Measurements from ENCODE around the gene MAML2. TPM values are rescaled to one million over a fixed set of nuclear protein-coding genes. Genes with fewer than 3 reads are reported as not detected.

Gene MAML2
- total RNA-seq, 1 experiment from 2014 or later = 2.9 TPM

- H3K36me3 ChIP-seq (ENCODE audit: control insufficient read depth, insufficient read depth, low read length) = no peaks in the 10 kb centered on the region
- TF ChIP-seq SIN3A (IDR thresholded peaks at IDR 0.05; ENCODE audit: borderline replicate concordance, insufficient read depth, low read depth, low read length) (no peak), TCF7L2 (IDR thresholded peaks at IDR 0.05; ENCODE audit: low read depth, low read length) (no peak), POLR2AphosphoS5 (IDR thresholded peaks at IDR 0.05; ENCODE audit: low read depth, low read length) (no peak), REST (IDR thresholded peaks at IDR 0.05; ENCODE audit: insufficient read depth in 1 of 2, low read depth in 2 of 2, low read length in 1 of 2) (no peak)
- TF ChIP-seq, protein P1, sequence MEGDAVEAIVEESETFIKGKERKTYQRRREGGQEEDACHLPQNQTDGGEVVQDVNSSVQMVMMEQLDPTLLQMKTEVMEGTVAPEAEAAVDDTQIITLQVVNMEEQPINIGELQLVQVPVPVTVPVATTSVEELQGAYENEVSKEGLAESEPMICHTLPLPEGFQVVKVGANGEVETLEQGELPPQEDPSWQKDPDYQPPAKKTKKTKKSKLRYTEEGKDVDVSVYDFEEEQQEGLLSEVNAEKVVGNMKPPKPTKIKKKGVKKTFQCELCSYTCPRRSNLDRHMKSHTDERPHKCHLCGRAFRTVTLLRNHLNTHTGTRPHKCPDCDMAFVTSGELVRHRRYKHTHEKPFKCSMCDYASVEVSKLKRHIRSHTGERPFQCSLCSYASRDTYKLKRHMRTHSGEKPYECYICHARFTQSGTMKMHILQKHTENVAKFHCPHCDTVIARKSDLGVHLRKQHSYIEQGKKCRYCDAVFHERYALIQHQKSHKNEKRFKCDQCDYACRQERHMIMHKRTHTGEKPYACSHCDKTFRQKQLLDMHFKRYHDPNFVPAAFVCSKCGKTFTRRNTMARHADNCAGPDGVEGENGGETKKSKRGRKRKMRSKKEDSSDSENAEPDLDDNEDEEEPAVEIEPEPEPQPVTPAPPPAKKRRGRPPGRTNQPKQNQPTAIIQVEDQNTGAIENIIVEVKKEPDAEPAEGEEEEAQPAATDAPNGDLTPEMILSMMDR (IDR thresholded peaks at IDR 0.05) = no peak
- POLR2A ChIA-PET = no interaction called here
- no peak overlapping the region for H3K27ac ChIP-seq (ENCODE audit: low read length)
- no peak overlapping the region for H3K4me3 ChIP-seq (ENCODE audit: low read depth in 2 of 2, low read length in 2 of 2)
- DNase-seq (ENCODE audit: low read depth, low spot score) (no peak), ATAC-seq (no peak)
- 0 out of 2 replicates have a peak, but pooled peaks cover 4% of the 10 kb centered on the region for H3K4me1 ChIP-seq (ENCODE audit: control insufficient read depth, insufficient read depth, low read length)
- H3K9me3 ChIP-seq (ENCODE audit: control insufficient read depth, insufficient read depth, low read depth, low read length) = no peaks in the 10 kb centered on the region
- in situ Hi-C loops (cut with HindIII; ENCODE audit: low pct_unique_long_range_greater_than_20kb, low sequenced_read_pairs) = no loop called here
- intact Hi-C loops (cut with micrococcal nuclease; ENCODE audit: unreplicated experiment) = no loop called here
- no TSS peak for BruUV-seq (replicated peaks)
- no peaks in the 10 kb centered on the region for H3K27me3 ChIP-seq (ENCODE audit: control insufficient read depth, insufficient read depth, low read length)
- CTCF ChIA-PET = no interaction called here
These were observed 69.5 kb downstream of the MAML2 start for GRCh38 chr11:96273507-96273906.

GRCh38 chr11:96272529-96273222 is 70.3 kb downstream of the MAML2 start:
- Histone ChIP-seq H3K27ac (ENCODE audit: low read length) (no peak overlapping the region), H3K36me3 (ENCODE audit: control insufficient read depth, insufficient read depth, low read length) (no peaks in the 10 kb centered on the region), H3K4me1 (ENCODE audit: control insufficient read depth, insufficient read depth, low read length) (0 out of 2 replicates have a peak, but pooled peaks cover 4% of the 10 kb centered on the region), H3K27me3 (ENCODE audit: control insufficient read depth, insufficient read depth, low read length) (no peaks in the 10 kb centered on the region), H3K9me3 (ENCODE audit: control insufficient read depth, insufficient read depth, low read depth, low read length) (no peaks in the 10 kb centered on the region), H3K4me3 (ENCODE audit: low read depth in 2 of 2, low read length in 2 of 2) (no peak overlapping the region)
- no TSS peak for BruUV-seq (replicated peaks)
- TF ChIP-seq TCF7L2 (IDR thresholded peaks at IDR 0.05; ENCODE audit: low read depth, low read length) = no peak
- TF ChIP-seq, protein P1 (IDR thresholded peaks at IDR 0.05) = no peak
- no peak for TF ChIP-seq REST (IDR thresholded peaks at IDR 0.05; ENCODE audit: insufficient read depth in 1 of 2, low read depth in 2 of 2, low read length in 1 of 2)
- no peak for TF ChIP-seq SIN3A (IDR thresholded peaks at IDR 0.05; ENCODE audit: borderline replicate concordance, insufficient read depth, low read depth, low read length)
- TF ChIP-seq POLR2AphosphoS5 (IDR thresholded peaks at IDR 0.05; ENCODE audit: low read depth, low read length) = no peak
- DNase-seq (ENCODE audit: low read depth, low spot score) (no peak), ATAC-seq (no peak)
- ChIA-PET POLR2A (no interaction called here), CTCF (no interaction called here)
- intact Hi-C loops (cut with micrococcal nuclease; ENCODE audit: unreplicated experiment) (no loop called here), in situ Hi-C loops (cut with HindIII; ENCODE audit: low pct_unique_long_range_greater_than_20kb, low sequenced_read_pairs) (no loop called here)

Measured in Panc1 (cell line).